Measurements from ENCODE around the gene SFI1. TPM values are rescaled to one million over a fixed set of nuclear protein-coding genes. Genes with fewer than 3 reads are reported as not detected.
A peak's percentile ranks its signal among the peaks of the same experiment; 100 is the strongest.

The SFI1 gene
- total and polyA plus RNA-seq, 11 donors, result 2.2 to 18.3 (median 6.4) TPM

- WGBS, 4 donors, result 43 to 56% (median 50%) methylated on average over 2 of the region's 2 CpGs
These were observed 48.0 kb upstream of the SFI1 start for GRCh38 chr22:31448382-31448781.

GRCh38 chr22:31449506-31449905 lies 46.8 kb upstream of the SFI1 start:
- peak overlapping the region in 11 of 12 donors; percentile 5 to 88 (median 66) for H3K27ac ChIP-seq
- H3K36me3 ChIP-seq, result peaks cover 0 to 85% (median 47%) of the 10 kb centered on the region in 9 donors
- ATAC-seq, result peak in 3 of 4 donors; percentile 48 to 54 (median 49)
- H3K9me3 ChIP-seq, result no peaks in the 10 kb centered on the region
- no peak for TF ChIP-seq CTCF (IDR thresholded peaks at IDR 0.05)
- no peak overlapping the region for H3K4me3 ChIP-seq
- H3K27me3 ChIP-seq, result no peaks in the 10 kb centered on the region
- no peak for DNase-seq
- peaks cover 0 to 54% (median 16%) of the 10 kb centered on the region in 12 donors for H3K4me1 ChIP-seq
- intact Hi-C loops (cut with DNase I), result no loop called here
- WGBS, 4 donors, result 36 to 60% (median 59%) methylated on average over 4 of the region's 4 CpGs

More at GRCh38 chr22:31448382-31448781, 48.0 kb upstream of the SFI1 start:
- Histone ChIP-seq H3K4me1 (peaks cover 0 to 65% (median 16%) of the 10 kb centered on the region in 12 donors), H3K27ac (peak overlapping the region in 10 of 12 donors; percentile 40 to 88 (median 68)), H3K9me3 (no peaks in the 10 kb centered on the region), H3K4me3 (no peak overlapping the region), H3K27me3 (no peaks in the 10 kb centered on the region), H3K36me3 (peaks cover 0 to 85% (median 47%) of the 10 kb centered on the region in 9 donors)
- TF ChIP-seq POLR2A (IDR thresholded peaks at IDR 0.05), result no peak
- no peak for TF ChIP-seq CTCF (IDR thresholded peaks at IDR 0.05)
- intact Hi-C loops (cut with DNase I), result no loop called here
- DNase-seq (no peak), ATAC-seq (peak; percentile 48 to 67 (median 52))

- TF ChIP-seq POLR2A (IDR thresholded peaks at IDR 0.05), result no peak
- peak in 9 of 12 donors; percentile 21 to 48 (median 32) for TF ChIP-seq CTCF (IDR thresholded peaks at IDR 0.05)
- no peaks in the 10 kb centered on the region for H3K27me3 ChIP-seq
- H3K27ac ChIP-seq, result peak overlapping the region in 1 of 12 donors; percentile 9
- WGBS, 4 donors, result 72 to 77% (median 74%) methylated on average over 5 of the region's 5 CpGs
- peaks cover 0 to 85% (median 55%) of the 10 kb centered on the region in 9 donors for H3K36me3 ChIP-seq
- intact Hi-C loops (cut with DNase I), result loop anchor here in 1 of 10 donors (5.0 kb wide), 1 partner anchor 35 kb away; the partner anchor contains the start of gene EIF4ENIF1
- no peaks in the 10 kb centered on the region for H3K9me3 ChIP-seq
- peaks cover 0 to 38% (median 14%) of the 10 kb centered on the region in 12 donors for H3K4me1 ChIP-seq
- H3K4me3 ChIP-seq, result no peak overlapping the region
- DNase-seq (no peak), ATAC-seq (peak in 3 of 4 donors; percentile 30 to 49 (median 38))
These were observed 44.4 kb upstream of the SFI1 start for GRCh38 chr22:31451709-31452571.

GRCh38 chr22:31461699-31462098 lies 34.6 kb upstream of the SFI1 start:
- Histone ChIP-seq H3K36me3 (peaks cover 2 to 97% (median 86%) of the 10 kb centered on the region in 9 donors), H3K9me3 (no peaks in the 10 kb centered on the region), H3K4me3 (no peak overlapping the region), H3K4me1 (no peaks in the 10 kb centered on the region), H3K27ac (no peak overlapping the region), H3K27me3 (no peaks in the 10 kb centered on the region)
- ATAC-seq (no peak), DNase-seq (no peak)
- 95 to 98% (median 97%) methylated on average over 3 of the region's 3 CpGs for WGBS, 4 donors
- intact Hi-C loops (cut with DNase I), result no loop called here
- TF ChIP-seq CTCF (IDR thresholded peaks at IDR 0.05), result no peak
- no peak for TF ChIP-seq POLR2A (IDR thresholded peaks at IDR 0.05)

All from heart left ventricle (tissue), 16 donors.